RPMI7951 (cell line): Measurements from ENCODE around the gene KRTAP3-1. TPM values are rescaled to one million over a fixed set of nuclear protein-coding genes. Genes with fewer than 3 reads are reported as not detected.
A peak's percentile ranks its signal among the peaks of the same experiment; 100 is the strongest.
"Not testable (repeated sequence)": the region's sequence is repeated elsewhere in the genome, so short reads cannot be mapped to it uniquely, and the experiment has no call there.

Experiments used
- DNase-seq: peaks from one replicate; pipeline ENCODE4 v3.0.0-alpha.2; 2012; ENCODE audit warnings: low read depth
- total RNA-seq: library from RNA; depleted of rRNA; stranded (reverse); fragments of >200 nt; shearing (Covaris generic); gene quantifications from 2 replicates; pipeline ENCODE4 v1.2.3, GENCODE V29; 2014; rRNA removed

Gene KRTAP3-1
- total RNA-seq: not detected in 2 replicates

GRCh38 chr17:41008811-41009210 is at the start of gene KRTAP3-1:
KRTAP3-1 (minus strand) TSS chr17:41009128; CDS start chr17:41009074, 54 bp downstream.
- no peak for DNase-seq

DNA sequence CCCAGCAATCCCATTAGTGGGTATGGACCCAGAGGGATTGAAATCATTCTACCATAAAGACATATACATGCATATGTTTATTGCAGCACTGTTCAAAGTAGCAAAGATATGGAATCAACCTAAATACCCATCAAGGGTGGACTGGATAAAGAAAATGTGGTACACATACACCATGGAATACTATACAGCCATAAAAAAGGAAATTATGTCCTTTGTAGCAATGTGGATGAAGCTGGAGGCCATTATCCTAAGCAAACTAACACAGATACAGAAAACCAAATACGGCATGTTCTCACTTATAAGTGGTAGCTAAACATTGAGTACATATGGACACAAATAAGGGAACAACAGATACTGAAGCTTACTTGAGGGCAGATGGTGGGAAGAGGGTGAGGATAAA is 48.6 kb upstream of the KRTAP3-1 start:
- DNase-seq: no peak

DNA sequence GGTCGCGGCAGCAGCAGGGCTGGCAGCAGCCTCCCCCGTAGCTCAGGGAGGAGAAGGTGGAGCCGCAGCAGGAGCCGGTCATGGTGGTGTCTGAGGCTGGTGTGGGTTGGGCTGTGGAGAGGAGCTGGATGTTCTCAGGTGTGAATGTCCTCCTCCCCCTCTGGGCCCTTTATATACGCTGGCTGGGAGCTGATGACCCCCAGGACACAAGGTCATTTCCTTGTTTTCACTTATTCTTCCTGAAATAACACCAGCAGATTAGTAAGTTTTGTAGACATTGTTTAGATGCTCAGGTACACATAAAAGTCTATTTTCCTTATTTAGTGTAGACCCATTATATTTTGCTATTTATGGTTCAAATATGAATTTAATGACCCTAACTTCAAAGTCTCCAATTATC is 46.2 kb upstream of the KRTAP3-1 start, which contains the start of gene KRTAP2-2:
Gene KRTAP2-2 (minus strand): TSS at position 101 of the 400 bp plus-strand sequence. CDS start 19 bp downstream, at position 82.
- DNase-seq: not testable (repeated sequence)

- not testable (repeated sequence) for DNase-seq
These were observed 45.6 kb upstream of the KRTAP3-1 start for GRCh38 chr17:41054556-41054955.

DNA sequence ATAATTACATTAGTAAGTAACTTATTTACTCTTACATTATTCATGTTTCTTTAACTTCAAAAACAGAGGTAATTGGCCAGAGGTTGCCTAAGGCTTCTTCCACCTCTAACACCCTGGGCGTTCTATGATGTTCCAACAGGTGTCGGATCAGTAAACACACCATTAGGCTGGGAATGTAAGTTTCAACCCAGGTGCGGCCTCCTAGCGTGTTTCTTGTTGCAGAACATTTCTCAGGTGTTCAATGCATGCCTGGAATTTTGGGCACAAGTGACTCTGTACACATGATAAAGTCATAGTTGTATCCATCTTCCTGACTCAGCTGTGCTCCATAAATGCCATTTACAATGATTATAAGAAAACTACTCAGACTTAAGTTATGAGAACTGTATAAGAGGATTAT is 45.1 kb upstream of the KRTAP3-1 start:
- DNase-seq: no peak

- DNase-seq: peak; percentile 66
These were observed 43.6 kb upstream of the KRTAP3-1 start for GRCh38 chr17:41052566-41052965.

- peak; percentile 90 for DNase-seq
These were observed 40.2 kb upstream of the KRTAP3-1 start for GRCh38 chr17:41049110-41049509.

GRCh38 chr17:41048441-41048840 is 39.5 kb upstream of the KRTAP3-1 start:
- DNase-seq: peak; percentile 92

DNA sequence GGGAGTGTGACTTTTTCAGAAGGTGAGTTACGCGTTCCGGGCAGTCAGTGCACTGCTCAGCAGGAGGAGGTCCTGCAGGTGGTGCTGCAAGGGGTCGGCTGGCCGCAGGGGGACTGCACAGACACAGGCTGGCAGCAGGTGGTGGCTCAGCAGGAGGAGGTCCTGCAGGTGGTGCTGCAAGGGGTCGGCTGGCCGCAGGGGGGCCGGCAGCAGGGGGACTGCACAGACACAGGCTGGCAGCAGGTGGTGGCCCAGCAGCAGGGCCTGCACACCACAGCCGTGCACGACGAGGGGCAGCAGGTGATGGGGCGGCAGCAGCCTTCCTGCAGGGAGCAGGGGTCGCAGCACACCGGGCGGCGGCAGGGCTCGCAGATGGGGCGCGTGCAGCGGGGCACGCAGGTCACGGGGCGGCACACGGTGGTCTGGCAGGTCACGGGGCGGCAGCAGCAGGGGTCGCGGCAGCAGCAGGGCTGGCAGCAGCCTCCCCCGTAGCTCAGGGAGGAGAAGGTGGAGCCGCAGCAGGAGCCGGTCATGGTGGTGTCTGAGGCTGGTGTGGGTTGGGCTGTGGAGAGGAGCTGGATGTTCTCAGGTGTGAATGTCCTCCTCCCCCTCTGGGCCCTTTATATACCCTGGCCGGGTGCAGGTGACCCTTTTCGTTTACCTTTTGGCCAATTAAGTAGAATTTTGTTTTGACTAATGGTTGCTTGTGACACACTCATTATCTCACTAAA is 38.0 kb upstream of the KRTAP3-1 start, which contains the start of gene KRTAP2-1:
Gene KRTAP2-1 (minus strand): TSS at position 582 of the 731 bp plus-strand sequence. CDS start 49 bp downstream, at position 533.
- DNase-seq: not testable (repeated sequence)

- DNase-seq: no peak
These were observed 34.0 kb upstream of the KRTAP3-1 start for GRCh38 chr17:41042953-41043352.

DNA sequence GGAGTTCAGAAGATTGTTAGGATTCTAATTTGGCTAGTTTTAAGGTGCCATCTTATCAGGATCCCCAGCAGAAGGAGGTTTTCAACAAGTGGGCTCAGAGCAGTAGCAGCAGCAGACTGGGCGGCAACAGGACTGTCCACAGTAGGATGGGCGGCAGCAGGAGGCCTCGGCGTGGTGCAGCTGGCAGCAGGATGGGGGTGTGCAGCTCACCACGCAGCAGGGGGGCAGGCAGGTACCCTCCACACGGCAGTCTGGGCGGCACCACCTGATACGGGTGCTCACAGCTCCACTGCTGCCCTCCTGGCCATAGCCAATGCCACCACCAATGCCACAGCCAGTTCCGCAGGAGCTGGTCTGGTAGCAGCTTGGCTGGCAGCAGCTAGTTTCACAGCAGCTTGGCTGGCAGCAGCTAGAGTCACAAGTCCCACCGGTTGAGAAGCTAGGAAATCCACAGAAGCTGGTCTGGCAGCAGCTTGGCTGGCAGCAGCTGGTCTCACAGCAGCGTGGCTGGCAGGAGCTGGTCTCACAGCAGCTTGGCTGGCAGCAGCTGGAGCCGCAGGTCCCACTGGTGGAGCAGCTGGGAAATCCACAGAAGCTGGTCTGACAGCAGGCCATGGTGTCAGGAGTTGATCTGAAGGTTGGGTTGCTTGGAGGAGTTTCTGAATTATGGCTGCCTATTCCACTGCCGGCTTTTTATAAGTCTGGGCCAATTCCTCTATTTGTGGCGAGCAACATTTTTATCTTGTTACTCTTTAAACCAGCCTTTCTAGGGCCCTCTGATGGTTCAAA is 32.0 kb upstream of the KRTAP3-1 start, which contains the start of gene KRTAP1-1:
Gene KRTAP1-1 (minus strand): TSS at position 668 of the 789 bp plus-strand sequence. CDS start 53 bp downstream, at position 615.
- peak; percentile 18 for DNase-seq

DNA sequence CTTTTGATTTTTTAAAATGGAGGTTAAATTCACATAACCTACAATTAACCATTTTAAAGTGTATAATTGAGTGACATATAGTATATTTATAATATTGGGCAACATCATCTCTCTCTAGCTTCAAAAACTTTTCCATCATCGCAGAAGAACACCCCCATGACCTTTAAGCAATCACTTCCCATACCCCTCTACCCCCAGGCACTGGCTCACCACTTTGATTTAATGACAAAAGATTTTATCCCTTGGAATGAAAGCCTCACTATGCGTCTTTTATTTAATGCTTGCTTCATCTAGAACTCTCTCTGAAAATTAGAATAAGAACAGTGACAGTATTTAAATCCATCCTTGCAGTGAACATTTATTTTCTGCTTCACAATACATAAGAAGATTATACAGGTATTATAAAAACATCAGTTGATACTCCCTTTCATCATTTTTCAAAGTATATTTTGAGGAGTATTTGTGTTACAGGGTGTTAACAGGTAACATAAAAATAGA is 29.0 kb upstream of the KRTAP3-1 start:
- DNase-seq: no peak

DNA sequence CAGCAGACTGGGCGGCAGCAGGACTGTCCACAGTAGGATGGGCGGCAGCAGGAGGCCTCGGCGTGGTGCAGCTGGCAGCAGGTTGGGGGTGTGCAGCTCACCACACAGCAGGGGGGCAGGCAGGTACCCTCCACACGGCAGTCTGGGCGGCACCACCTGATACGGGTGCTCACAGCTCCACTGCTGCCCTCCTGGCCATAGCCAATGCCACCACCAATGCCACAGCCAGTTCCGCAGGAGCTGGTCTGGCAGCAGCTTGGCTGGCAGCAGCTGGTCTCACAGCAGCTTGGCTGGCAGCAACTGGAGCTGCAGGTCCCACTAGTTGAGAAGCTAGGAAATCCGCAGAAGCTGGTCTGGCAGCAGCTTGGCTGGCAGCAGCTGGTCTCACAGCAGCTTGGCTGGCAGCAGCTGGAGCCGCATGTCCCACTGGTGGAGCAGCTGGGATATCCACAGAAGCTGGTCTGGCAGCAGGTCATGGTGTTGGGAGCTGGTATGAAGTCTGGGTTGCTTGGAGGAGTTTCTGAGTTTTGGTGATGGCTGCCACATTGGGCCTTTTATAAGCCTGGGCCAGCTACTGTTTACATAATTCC is 25.5 kb upstream of the KRTAP3-1 start, which contains the start of gene KRTAP1-3:
Gene KRTAP1-3 (minus strand): TSS at position 529 of the 590 bp plus-strand sequence. CDS start 53 bp downstream, at position 476.
- not testable (repeated sequence) for DNase-seq

DNA sequence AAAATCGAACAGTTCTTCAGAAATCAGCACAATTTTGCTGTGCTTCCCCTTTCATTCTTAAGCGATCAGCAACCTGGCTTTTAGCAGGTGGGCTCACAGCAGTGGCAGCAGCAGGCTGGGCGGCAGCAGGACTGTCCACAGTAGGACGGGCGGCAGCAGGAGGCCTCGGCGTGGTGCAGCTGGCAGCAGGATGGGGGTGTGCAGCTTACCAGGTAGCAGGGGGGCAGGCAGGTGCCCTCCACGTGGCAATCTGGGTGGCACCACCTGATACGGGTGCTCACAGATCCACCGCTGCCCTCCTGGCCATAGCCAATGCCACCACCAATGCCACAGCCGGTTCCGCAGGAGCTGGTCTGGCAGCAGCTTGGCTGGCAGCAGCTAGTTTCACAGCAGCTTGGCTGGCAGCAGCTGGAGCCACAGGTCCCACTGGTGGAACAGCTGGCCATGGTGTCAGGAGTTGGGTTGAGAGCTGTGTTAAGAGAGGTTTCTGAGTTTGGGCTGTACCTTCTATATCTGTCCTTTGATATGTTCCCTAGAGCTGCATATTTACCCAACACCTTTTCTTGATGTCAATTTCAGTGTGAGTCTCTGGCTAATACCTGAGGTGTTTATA is 20.8 kb upstream of the KRTAP3-1 start, which contains the start of gene KRTAP1-4:
Gene KRTAP1-4 (minus strand): TSS at position 563 of the 613 bp plus-strand sequence. CDS start 117 bp downstream, at position 446.
- no peak for DNase-seq

- peak; percentile 79 for DNase-seq
These were observed 18.0 kb upstream of the KRTAP3-1 start, which contains the start of gene KRTAP1-5 for GRCh38 chr17:41026715-41027471. KRTAP1-5 (minus strand) TSS chr17:41027208; CDS start chr17:41027155, 53 bp downstream.

DNA sequence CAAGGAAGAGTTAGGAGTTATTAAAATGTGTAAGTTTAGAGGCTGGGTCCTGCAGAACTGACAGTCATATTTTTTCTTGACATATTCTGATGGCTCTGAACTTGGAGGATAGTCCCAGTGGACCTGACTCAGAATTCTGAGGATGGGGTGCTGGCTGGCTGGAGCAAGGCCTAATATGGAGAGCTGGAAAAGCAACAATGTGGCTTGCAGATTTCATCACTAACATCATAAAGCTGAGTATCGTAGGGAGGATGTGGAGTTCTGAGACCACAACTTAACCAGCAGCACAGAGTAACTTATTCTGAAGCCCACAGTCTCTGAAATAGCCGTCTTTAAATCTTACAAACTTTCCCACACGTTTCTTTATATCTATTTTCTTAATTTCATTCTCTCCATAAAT is 15.8 kb upstream of the KRTAP3-1 start:
- DNase-seq: no peak

DNA sequence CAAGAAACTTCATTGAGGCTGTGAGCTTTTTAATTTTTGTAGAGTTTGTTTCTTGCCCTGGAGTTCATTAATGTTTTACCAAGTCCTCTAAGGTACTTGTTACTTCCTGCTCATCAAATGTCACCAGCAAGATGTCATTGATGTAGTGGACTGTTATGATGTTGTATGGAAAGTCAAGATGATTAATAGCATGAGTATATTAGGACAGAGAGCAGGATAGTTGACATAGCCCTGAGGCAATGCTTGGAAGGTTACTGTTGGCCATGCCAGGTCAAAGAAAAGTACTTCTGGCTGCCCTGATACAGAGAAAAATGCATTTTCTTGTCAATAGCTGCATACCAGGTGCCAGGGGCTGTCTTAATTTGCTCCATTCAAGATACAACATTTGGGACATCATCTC is 11.4 kb upstream of the KRTAP3-1 start:
- DNase-seq: no peak

DNA sequence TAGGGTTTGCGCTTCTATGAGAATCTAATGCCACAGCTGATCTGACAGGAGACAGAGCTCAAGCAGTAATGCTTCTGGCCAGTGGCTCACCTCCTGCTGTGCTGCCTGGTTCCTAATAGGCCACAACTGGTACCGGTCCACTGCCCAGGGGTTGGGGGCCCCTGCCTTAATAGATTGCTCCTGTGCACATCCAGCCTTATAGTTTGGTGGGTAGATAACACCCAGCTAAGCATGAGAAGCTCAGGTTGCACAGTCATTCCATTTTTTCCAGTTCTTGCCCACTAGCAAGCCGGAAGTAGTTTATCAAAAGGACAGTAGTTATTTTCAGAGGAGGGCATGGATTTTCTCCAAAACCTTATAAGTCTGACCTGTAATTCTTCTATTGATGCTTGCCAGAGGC is 10.5 kb upstream of the KRTAP3-1 start:
- no peak for DNase-seq

- no peak for DNase-seq
These were observed 9.6 kb upstream of the KRTAP3-1 start for GRCh38 chr17:41018541-41018940.

DNA sequence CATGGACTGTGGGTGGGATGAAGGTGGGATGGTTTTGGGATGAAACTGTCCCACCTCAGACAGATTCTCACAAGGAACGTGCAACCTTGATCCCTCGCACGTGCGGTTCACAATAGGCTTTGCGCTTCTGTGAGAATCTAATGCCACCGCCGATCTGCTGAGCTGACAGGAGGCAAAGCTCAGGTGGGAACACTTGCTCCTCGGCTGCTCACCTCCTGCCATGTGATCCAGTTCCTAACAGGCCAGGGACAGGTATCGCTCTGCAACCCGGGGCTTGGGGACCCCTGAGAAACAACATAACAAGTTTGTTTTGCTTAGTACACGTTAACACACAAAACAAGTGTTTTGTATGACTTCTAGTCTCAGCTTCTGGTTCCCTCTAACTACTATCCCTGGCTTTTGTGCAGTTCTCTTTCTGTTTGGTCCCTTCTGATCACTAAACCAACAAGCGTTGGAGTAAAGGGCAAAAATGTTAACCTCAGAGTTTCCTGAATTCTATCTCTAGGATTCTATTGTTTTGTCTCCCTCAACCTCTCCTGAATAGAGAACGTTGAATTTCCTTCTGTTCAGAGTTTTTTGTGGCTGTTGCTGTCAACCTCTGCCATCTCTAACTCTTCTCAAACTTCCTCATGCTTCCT is 7.8 kb upstream of the KRTAP3-1 start:
- no peak for DNase-seq
